Spinal cord (tissue), 10 donors: ENCODE measurements around the gene CUL5. TPM values are rescaled to one million over a fixed set of nuclear protein-coding genes. Genes with fewer than 3 reads are reported as not detected.
"Not testable (repeated sequence)": the region's sequence is repeated elsewhere in the genome, so short reads cannot be mapped to it uniquely, and the experiment has no call there.

Experiments
- DNase-seq, 6 donors: peaks; one replicate each; pipeline versions ENCODE4 v3.0.0 to v3.0.0-alpha.2; 2013 to 2015; ENCODE audit warnings: low spot score in 6 of 6, low read depth in 4 of 6
- H3K27ac ChIP-seq: one replicate; pipeline ENCODE4 v1.5.1; 2013; ENCODE audit warnings: low read depth, low read length, control low read depth
- H3K27me3 ChIP-seq: one replicate; pipeline ENCODE4 v1.6.1; 2013; ENCODE audit warnings: low read length; ENCODE audit not compliant: control insufficient read depth, insufficient read depth
- H3K36me3 ChIP-seq: one replicate; pipeline ENCODE4 v1.6.1; 2013; ENCODE audit warnings: low read length; ENCODE audit not compliant: control insufficient read depth, insufficient read depth
- H3K4me1 ChIP-seq: one replicate; pipeline ENCODE4 v1.6.1; 2013; ENCODE audit warnings: low read length; ENCODE audit not compliant: control insufficient read depth, insufficient read depth
- H3K4me3 ChIP-seq: one replicate; pipeline ENCODE4 v1.5.1; 2013; ENCODE audit warnings: low read depth, low read length, control low read depth
- H3K9me3 ChIP-seq: one replicate; pipeline ENCODE4 v1.6.1; 2013; ENCODE audit warnings: low read length; ENCODE audit not compliant: control insufficient read depth, insufficient read depth
- WGBS: methylation state at CpG from one replicate; pipeline ENCODE4 v1.1.5; 2013; ENCODE audit warnings: missing lambda C conversion rate; ENCODE audit not compliant: insufficient coverage; 5-methylcytosine and 5-hydroxymethylcytosine counted together
- polyA plus RNA-seq, 2 donors: library from polyadenylated mRNA; unstranded; fragments of 120-200 nt; gene quantifications; one replicate each; pipeline ENCODE4 v1.2.1, GENCODE V29; 2013; ENCODE audit not compliant: insufficient read length in 2 of 2
- total RNA-seq, 2 donors: library from RNA; depleted of rRNA in 1 of 2; stranded (reverse); fragments of 120-200 nt in 1 of 2; fragments of >200 nt in 1 of 2; gene quantifications; one replicate each; pipeline versions ENCODE4 v1.2.3 to v1.2.4, GENCODE V29; 2013 to 2014
- donor health status: healthy.

CUL5 gene
- total and polyA plus RNA-seq, 4 donors = 20.4 to 67.8 (median 32.9) TPM

DNA sequence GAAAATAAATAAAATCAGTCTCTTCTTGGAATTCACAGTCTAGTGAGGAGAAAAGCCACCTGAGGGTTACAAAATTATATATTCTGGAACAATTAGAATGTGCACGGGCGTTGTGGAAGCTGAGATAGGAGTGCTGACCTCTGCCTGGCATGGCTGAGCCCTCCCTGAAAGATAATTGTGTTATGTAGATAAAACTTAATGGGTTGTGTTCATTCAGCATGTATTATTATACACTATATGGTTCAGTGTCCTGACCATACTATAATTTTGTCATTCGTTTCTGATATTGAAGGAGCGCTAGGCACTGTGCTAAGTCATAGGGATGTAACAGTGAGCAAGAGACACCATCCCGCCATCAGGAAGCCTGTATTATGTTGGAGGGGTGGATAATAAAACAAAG, 116.4 kb downstream of the CUL5 start:
- Histone ChIP-seq H3K4me3 (no peak overlapping the region), H3K9me3 (no peaks in the 10 kb centered on the region), H3K4me1 (peaks cover 10% of the 10 kb centered on the region), H3K27me3 (no peaks in the 10 kb centered on the region), H3K27ac (no peak overlapping the region), H3K36me3 (peaks cover 8% of the 10 kb centered on the region)
- no CpG with 5 or more reads among the region's 5 CpGs for WGBS
- no peak for DNase-seq

DNA sequence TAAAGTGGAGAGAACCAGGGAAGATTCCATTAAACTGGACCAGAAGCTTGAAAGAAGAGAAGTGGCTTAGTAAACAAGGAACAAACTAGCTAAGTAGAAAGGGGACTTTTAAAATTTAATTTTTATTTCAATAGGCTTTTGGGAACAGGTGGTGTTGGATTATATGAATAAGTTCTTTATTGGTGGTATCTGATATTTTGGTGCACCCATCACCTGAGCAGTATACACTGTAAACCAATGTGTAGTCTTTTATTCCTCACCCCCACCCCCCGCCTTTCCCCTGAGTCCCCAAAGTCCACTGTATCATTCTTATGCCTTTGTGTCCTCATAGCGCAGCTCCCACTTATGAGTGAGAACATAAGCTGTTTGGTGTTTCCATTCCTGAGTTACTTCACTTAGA, 120.1 kb downstream of the CUL5 start:
- Histone ChIP-seq H3K9me3 (no peaks in the 10 kb centered on the region), H3K4me1 (no peaks in the 10 kb centered on the region), H3K4me3 (no peak overlapping the region), H3K36me3 (peaks cover 8% of the 10 kb centered on the region), H3K27me3 (no peaks in the 10 kb centered on the region), H3K27ac (no peak overlapping the region)
- no peak for DNase-seq
- no CpG with 5 or more reads among the region's 2 CpGs for WGBS

DNA sequence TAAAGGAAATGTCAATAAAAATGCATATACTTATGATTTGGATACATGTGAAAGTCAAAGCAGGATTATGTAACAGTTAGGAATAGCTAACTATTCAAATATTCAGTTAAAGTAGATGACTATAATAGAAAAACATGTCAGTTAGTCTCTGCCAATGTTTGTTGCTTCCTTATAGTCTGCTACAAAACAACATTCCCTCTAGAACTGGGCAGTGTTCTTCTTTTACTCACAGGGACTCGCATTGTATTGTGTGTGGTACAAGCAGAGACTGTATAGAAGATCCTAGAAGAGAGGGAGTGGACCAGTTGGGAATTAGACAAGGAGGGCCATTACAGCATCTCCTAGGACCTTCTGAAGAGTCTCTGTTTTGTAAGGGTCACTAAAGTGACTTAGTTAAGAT, 123.3 kb downstream of the CUL5 start:
- H3K36me3 ChIP-seq = peaks cover 10% of the 10 kb centered on the region
- no peak overlapping the region for H3K27ac ChIP-seq
- H3K4me1 ChIP-seq = no peaks in the 10 kb centered on the region
- H3K9me3 ChIP-seq = no peaks in the 10 kb centered on the region
- DNase-seq = no peak
- H3K4me3 ChIP-seq = no peak overlapping the region
- no peaks in the 10 kb centered on the region for H3K27me3 ChIP-seq
- WGBS = no CpG with 5 or more reads among the region's 1 CpG

DNA sequence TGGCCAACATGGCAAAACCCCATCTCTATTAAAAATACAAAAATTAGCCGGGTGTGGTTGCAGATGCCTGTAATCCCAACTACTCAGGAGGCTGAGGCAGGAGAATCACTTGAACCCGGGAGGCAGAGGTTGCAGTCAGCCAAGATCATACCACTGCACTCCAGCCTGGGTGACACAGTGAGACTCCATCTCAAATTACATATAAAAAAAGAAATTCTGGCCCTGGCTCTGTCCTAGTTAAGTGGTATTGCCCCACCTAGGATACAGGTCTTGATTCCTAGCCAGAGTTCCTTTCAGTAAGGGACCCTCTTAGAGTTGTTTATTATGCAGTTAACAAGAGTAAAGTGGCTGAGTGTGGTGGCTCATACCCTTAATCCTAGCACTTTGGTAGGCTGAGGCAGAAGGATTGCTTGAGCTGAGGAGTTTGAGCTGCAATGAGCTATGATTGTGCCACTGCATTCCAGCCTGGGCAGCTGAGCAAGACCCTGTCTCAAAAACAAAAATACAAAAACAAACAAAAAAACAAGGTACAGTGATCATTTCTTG, 124.4 kb downstream of the CUL5 start:
- not testable (repeated sequence) for H3K27ac ChIP-seq, H3K4me3 ChIP-seq, DNase-seq, H3K4me1 ChIP-seq, H3K9me3 ChIP-seq, H3K27me3 ChIP-seq
- peaks cover 12% of the 10 kb centered on the region for H3K36me3 ChIP-seq
- WGBS = no CpG with 5 or more reads among the region's 2 CpGs

- Histone ChIP-seq H3K36me3 (peaks cover 22% of the 10 kb centered on the region), H3K9me3 (no peaks in the 10 kb centered on the region)
- no CpG with 5 or more reads among the region's 2 CpGs for WGBS
Measured at GRCh38 chr11:108135845-108136544, 127.3 kb downstream of the CUL5 start.

GRCh38 chr11:108137212-108137611, 128.5 kb downstream of the CUL5 start:
- WGBS = 100% methylated on average over 1 of the region's 1 CpG
- Histone ChIP-seq H3K9me3 (no peaks in the 10 kb centered on the region), H3K4me3 (no peak overlapping the region), H3K27me3 (no peaks in the 10 kb centered on the region), H3K36me3 (peaks cover 24% of the 10 kb centered on the region), H3K4me1 (no peaks in the 10 kb centered on the region), H3K27ac (no peak overlapping the region)
- no peak for DNase-seq

More at GRCh38 chr11:108135845-108136544, 127.3 kb downstream of the CUL5 start:
- no peak for DNase-seq
- Histone ChIP-seq H3K4me3 (no peak overlapping the region), H3K27ac (no peak overlapping the region), H3K4me1 (no peaks in the 10 kb centered on the region), H3K27me3 (no peaks in the 10 kb centered on the region)

- H3K4me3 ChIP-seq = no peak overlapping the region
- WGBS = 81% methylated on average over 7 of the region's 7 CpGs
- no peaks in the 10 kb centered on the region for H3K27me3 ChIP-seq
- no peaks in the 10 kb centered on the region for H3K9me3 ChIP-seq
- H3K4me1 ChIP-seq = no peaks in the 10 kb centered on the region
- no peak overlapping the region for H3K27ac ChIP-seq
- peaks cover 29% of the 10 kb centered on the region for H3K36me3 ChIP-seq
- no peak for DNase-seq
Measured at GRCh38 chr11:108142304-108142703, 133.6 kb downstream of the CUL5 start.

GRCh38 chr11:108144615-108145014, 135.9 kb downstream of the CUL5 start:
- no peak for DNase-seq
- H3K4me3 ChIP-seq = no peak overlapping the region
- H3K36me3 ChIP-seq = peaks cover 30% of the 10 kb centered on the region
- no peak overlapping the region for H3K27ac ChIP-seq
- H3K9me3 ChIP-seq = no peaks in the 10 kb centered on the region
- no peaks in the 10 kb centered on the region for H3K27me3 ChIP-seq
- 87% methylated on average over 2 of the region's 3 CpGs for WGBS
- no peaks in the 10 kb centered on the region for H3K4me1 ChIP-seq

DNA sequence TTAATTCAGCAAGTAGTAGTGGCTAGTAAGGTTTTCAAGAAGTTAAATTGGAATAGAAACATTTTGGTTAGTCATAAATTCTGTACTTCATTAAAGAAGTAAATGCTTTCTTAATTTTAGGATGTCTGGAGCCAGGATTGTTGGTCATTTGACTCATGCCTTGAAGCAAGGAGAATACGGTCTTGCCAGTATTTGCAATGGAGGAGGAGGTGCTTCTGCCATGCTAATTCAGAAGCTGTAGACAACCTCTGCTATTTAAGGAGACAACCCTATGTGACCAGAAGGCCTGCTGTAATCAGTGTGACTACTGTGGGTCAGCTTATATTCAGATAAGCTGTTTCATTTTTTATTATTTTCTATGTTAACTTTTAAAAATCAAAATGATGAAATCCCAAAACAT, 138.5 kb downstream of the CUL5 start:
- Histone ChIP-seq H3K4me1 (no peaks in the 10 kb centered on the region), H3K27me3 (no peaks in the 10 kb centered on the region), H3K9me3 (no peaks in the 10 kb centered on the region), H3K4me3 (no peak overlapping the region), H3K27ac (no peak overlapping the region), H3K36me3 (peaks cover 35% of the 10 kb centered on the region)
- 100% methylated on average over 1 of the region's 1 CpG for WGBS
- no peak for DNase-seq

- Histone ChIP-seq H3K9me3 (no peaks in the 10 kb centered on the region), H3K27me3 (no peaks in the 10 kb centered on the region), H3K36me3 (peaks cover 30% of the 10 kb centered on the region), H3K4me1 (no peaks in the 10 kb centered on the region), H3K4me3 (no peak overlapping the region), H3K27ac (no peak overlapping the region)
- WGBS = no CpG with 5 or more reads among the region's 3 CpGs
- no peak for DNase-seq
Measured at GRCh38 chr11:108148556-108148955, 139.9 kb downstream of the CUL5 start.
